HG02970 (cell line): ENCODE data around the gene SGCA.
A peak's percentile ranks its signal among the peaks of the same experiment; 100 is the strongest.

ENCODE experiments used
- ATAC-seq: cut with Tn5 transposase; IDR thresholded peaks from one replicate; pipeline ENCODE4 v1.9.1; 2021; ENCODE audit warnings: mild to moderate bottlenecking, moderate library complexity, moderate number of reproducible peaks; ENCODE audit not compliant: unreplicated experiment, low FRiP score

Gene SGCA

DNA sequence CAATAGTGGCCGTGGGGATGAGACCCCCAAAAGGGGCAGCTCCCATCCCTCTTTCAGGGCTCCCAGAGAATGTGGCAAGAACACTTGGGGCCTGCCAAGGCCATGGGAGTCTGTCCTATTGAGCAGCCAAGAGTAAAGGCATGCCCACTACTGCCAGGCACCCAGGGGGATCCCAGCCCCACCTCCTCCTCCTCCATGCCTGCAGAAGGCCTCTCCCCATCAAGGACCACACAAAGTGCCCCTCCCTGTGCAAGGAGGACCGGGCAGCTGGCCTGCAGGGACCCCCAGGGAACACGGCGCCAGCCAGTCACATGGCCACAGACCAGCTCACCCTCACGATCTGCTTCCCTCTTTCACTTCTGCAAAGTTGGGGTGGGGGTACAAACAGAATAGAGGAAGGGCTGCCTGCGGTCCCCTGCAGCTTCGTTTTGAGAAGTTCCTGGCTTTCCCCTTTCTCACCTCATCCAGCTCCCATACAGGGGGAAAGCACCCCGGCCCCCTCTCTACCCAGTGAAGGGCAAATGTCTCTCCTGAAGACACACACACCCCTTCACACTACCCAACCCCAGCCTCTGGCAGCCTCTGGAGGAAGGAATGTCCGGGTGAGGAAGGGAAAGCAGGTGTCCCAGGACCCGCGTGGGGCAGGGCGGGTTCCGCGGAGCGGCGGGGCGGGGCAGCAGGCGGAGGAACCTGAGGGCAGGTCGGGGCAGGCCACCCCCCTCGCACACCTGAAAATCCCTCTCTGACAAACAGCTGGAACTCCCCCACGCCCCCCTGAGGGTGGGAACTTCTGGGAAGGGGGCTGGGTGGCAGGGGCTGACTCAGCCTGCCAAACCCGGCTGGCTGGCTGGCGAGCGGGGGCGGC lies 17.3 kb upstream of the SGCA start:
- peak; percentile 25 for ATAC-seq

DNA sequence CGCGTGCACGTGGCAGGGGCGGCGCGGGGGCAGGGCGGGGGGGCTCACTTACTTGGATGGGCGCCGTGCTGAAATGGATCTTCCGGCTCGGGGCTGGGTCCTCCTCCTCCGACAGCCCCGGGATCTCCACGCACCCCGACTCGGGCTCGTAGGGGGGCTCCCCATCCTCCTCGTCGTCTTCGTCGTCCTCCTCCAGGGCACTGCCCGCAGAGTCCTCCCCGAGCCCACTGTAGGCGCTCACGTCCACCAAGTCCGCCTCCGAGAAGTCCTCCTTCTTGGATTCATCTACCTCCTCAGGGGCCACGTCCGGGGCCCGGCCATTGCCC lies 16.8 kb upstream of the SGCA start:
- ATAC-seq, result no peak

DNA sequence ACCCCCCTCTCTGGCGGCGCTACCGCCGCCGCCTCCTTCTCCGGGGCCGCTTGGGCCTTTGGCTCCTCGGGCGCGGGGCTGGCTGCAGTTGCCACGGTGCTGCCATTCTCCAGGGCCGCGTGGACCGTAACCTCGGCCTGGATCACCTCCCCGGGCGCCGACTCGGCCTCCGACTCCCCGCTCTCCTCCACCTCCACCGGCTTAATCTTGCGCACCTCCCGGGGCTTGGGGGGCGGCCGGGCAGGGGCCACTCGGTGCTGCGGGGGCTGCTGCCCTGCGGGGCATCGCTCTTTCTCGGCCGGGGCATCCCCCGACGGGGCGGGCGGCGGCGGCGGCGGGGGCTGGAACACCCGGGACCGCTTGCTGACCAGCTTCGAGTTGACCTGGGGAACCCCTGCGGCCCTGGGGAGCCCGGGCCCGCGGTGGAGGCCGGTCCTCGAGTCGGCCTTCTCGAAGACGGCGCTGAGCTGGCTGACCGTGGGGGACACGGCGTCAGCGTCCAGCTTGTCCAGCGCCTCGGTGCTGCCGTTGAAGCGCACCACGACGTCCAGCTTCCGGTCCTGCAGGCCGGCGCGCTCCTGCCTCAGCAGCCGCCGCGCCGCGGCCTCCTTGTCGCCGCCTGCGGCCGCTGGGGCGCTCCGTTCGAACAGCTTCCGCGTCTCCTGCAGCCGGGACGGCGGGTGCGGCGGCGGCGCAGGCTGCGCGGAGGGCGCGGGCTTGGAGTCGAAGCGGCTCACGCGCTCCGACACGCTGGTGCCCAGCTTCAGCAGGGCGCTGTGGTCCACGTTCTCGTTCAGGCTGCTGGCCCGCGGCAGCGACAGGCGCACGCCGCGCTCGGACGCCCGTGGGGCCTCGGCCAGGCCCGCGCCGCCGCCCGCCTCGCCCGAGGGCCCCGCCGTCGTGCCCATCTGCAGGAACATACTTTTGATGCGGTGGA lies 16.1 kb upstream of the SGCA start:
- ATAC-seq, result no peak

DNA sequence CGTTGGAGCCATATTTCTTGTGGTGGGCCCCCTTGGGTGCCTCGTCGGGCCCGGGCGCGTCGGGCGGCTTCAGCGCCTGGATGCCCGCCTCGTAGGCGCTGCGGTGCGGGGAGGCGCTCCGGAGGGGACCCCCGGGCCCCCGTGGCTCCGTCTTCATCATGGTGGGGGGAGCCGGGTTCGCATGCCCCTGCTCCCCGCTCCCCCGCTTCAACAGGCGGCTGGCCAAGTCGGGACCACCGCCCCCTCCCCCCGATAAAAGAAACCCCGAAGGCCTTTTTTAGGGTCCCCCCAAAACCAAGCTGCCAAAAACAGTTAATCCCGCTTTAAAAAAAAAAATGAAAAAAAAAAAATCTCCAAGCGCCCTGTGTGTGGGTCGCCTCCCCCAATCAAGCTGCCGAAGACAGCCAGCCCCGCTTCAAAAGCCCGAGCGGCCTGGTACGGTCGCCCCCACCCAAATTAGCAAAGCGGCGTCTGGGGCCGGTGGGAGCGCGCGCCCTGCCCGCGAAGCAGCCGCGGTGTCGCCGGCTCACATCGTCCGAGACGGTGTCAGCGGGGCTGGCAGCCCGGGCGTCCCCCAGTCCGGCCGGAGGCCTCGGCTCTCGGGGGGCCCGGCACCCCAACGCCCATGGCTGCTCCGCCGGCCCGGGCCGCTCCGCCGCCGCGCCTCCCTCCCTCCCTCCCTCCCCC lies 15.3 kb upstream of the SGCA start, which contains the start of gene PPP1R9B:
Gene PPP1R9B, minus strand, starts transcription at position 324 of the 687 bp plus-strand sequence. Its CDS starts 164 bp downstream, at position 160.
- ATAC-seq, result no peak

DNA sequence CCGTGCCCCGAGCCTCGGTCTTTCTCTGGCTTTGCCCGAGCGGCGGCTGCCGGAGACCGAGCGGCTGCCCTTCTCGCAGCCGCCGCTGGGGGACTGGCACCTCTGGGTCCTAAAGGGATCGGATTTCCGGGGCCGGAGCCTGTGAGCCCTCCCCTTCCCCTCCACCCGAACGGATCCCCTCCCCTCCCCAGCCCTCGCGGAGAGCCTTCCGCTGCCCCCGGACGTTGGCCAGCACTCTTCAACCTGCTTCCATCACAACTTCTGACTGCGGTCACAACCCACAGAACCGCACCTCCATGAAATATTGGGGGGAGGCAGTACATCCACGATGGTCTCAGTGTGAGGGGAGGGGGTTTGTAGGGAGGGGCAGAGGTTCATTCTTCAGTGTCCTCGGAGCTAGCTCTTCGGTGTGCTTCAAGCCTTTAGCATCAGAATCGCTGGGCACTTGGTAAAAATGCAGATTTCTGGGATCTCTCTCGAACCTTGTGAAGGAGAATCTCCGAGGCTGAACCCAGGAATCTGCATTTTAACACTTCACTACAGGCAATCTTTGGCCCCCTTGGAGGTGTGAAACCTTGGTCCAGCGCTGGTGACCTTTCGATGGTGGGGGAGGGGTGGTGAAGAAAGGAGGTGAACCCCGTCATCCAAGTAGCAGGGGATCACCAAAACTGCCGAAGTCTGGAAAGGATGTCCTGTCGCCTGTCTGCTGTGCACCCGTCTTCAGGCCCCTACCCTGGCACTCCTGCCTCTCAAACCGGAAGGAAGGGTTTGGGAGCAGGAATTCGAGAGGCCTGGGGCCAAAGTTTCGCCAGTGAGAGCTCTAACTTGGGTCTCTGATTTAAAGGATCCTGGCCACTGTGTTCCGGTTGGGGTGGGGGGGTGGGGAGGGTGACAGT lies 14.5 kb upstream of the SGCA start:
- ATAC-seq, result peak; percentile 35

DNA sequence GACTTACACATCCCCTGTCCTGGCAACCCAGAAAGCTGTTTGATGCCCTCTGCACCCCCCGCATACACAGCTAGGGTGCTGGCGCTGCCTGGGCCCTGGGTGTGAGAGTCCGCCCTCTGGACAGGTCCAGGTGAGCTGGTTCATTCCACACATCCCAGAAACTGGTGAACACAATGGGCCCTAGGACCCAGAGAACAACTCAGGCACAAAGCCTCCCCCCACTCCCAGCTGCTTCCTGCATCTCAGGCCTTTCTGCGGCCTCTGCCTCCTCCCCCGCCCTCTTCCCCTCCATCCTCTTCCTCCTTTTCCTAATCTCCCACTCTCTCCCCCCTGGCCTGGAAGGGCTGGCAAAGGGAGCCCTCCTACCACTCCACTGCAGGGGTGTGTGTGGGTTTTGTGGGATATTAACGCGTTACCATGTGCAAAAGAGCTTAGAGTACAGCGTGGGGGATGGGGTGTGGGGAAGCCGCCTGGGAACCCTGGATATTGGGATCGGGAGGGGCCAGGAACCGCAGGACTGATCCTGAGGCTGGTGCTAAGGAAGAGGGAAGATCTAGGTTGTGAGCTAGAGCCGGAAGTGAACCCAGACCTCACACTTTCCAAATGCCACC lies 13.8 kb upstream of the SGCA start:
- ATAC-seq, result no peak

DNA sequence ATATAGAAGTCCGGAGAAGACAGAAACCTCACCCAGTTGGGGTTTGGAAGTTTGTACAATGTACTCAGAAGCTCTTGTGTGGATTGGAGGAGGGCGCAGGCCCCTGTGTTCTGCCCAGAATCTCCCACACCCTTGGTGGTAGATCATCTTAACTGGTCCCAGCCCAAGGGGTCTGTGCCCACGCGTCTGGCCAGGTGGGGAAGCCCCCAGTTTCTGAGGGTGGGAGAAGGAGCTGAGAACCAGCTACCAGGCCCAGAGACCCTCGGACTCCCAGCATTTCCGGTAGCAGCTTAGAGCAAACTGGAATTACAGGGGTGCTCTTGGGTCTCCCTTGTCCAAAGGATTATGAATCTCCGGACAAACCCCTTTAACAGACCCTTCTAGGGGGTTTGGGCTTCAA lies 13.1 kb upstream of the SGCA start:
- no peak for ATAC-seq

DNA sequence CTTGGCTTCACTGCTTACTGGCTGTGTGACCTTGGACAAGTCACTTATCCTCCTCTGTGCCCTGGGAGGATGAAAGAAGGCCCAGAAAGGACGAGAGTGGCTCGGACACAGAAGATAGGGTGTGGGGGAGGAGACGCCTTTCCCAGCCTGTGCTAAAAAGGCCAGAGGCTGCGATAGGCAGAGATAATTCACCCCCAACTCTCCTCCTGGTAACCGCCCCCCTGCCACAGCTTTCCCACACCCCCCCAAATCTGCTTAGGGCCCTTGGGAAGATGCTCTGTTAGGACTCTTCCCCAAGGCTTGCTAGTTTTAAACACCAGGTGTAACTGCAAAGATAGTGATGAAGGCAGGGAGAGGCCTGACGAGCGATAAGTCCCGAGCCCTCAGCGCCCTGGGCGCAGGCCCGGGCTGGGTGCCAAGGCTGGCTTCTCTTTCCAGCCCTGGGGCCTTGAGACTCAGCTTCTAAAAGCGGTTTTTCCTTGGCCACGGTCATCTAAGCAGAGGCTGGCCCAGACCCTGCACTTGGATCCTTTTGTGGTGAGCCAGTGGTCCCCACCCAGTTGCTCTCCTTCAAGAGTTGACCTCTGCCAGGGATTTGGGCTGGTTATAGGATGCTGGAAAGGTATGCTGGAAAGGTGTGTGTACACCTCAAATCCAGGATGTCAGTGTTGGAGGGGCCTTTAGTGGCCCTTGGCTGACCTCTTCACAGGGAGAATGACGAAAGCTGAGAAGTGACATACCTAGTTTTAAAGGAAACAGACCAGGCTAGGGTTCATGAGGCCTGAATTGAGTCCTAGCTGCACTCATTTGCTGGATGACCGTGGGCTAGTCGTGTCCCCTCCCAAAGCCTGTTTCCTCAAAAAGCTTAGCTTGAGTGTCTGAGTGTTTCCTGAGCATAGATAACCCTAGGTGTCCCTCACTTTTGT lies 11.9 kb upstream of the SGCA start:
- no peak for ATAC-seq

DNA sequence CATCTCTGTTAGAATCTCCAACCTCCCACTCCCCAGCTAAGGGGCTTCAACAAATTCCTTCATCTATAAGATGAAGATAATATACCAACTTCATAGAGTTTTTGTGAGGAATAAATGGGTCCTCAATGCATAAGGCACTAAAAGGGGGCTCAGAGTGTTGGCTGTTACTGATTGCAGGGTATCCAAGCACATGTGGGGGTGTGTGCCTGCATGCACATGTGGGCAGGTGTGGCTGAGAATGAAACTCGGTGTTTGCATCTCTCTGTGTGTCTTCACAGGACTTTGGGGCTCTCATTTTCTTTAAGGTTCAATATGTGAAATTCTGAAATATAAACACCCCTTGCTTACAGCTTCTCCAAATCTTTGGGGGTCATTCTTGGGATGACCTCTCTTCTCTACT lies 11.2 kb upstream of the SGCA start:
- ATAC-seq, result no peak

DNA sequence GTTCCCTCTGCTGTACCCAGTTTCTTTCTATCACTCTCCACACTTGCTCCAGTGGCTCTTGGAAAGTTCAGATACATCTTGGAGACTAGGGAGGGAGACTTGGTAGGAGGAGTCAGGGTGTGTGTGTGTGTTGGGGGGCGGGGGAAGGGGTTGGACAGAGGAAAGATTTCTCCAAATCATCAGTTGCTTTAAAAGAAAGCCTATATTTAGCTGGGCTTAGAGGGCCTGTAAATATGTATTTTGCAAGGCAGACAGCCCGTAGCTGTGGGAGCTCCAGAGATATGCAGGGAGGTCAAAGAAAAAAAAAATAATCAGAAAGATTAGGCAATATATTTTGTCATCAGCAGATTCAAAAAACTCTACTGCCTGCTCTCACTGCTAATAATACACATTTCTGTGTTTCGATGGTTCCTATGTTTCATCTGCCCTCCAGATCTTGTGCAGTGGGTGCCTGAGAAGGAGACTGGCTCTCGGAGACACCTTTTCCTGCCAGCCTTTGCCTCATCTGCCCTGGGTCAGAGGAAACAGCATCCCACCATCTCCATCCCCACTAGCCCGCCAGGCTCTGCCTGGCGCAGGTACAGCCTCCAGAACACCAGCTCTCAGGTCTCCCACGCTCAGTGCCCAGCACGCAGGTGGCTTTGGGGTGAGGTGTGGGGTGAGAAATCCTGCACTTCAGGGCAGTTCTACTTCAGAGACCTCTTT lies 10.5 kb upstream of the SGCA start:
- no peak for ATAC-seq

DNA sequence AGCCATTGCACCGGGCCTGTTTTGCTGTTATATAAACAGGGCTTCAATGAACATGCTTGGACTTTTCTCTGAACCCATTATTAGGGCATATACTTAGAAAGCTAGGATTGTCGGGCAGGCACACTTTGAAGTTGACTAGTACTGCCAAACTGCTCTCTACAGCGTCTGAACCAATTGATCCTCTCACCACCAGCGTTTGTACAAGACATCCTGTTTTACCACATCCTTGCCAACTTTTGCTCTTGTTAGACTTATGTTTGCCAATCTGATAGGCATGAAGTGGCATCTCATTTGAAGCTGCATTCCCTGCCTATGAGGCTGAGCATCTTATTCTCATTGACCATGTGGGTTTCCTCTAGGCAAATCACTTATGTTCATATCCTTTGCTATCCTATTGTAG lies 7.9 kb upstream of the SGCA start:
- ATAC-seq, result no peak

DNA sequence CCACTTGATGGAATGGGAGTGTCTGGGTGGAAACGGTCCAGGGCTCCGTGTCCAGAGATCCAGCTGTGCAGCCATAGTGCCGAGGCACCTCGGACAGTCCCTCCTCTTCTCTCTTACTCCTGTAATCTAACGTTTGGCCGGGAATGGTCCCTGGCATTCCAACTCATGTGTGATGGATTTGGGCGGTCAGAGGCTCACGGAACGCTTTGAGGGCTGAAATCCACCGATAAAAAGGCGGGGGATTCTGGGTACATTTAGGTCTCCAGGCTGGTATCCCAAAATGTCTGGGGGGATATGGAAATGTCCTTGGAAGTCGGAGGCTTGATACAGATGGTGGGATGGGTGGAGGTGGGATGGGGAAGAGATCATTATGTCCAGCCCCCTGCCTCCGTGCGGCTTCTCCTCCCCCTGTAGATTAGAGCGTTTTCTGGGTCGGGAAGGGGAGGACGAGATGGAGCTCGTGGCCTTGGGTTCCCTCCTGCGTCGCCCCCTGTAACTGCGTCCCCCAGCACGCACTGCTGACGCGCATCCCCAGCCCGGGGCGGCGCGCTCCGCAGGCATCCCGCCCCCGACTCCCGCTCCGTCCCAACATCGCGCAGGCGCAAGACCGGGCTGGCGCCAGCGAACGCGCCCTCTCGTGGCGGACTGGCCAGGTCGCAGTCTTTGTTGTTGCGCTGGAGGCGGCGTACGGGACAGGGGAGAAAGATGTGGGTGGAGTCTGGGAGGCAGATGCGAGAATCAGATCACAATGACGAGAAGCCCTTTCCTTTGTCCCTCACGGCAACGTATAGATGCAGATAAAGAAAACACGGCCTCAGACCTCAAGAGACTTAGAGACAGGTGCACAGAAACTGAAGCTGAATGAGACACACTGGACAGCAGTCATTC lies 4.5 kb upstream of the SGCA start:
- peak; percentile 79 for ATAC-seq

DNA sequence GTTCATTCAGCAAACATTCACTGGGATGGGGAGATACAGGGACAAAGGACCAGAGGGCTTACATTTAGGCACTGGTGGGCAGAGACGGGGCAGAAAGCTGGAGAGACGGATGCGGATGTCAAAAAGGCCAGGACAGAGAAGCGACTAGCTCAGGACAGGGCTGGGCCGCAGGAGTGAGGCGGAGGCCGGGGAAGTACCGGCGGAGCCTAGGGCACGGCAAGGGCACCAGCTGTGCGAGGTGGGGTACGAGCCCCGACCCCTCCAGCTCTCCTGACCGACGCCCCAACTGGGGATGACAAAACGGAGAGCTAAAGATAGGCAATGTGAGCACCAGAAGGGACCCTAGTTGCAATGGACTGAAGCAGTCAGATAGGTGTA lies 3.9 kb upstream of the SGCA start:
- ATAC-seq, result no peak

DNA sequence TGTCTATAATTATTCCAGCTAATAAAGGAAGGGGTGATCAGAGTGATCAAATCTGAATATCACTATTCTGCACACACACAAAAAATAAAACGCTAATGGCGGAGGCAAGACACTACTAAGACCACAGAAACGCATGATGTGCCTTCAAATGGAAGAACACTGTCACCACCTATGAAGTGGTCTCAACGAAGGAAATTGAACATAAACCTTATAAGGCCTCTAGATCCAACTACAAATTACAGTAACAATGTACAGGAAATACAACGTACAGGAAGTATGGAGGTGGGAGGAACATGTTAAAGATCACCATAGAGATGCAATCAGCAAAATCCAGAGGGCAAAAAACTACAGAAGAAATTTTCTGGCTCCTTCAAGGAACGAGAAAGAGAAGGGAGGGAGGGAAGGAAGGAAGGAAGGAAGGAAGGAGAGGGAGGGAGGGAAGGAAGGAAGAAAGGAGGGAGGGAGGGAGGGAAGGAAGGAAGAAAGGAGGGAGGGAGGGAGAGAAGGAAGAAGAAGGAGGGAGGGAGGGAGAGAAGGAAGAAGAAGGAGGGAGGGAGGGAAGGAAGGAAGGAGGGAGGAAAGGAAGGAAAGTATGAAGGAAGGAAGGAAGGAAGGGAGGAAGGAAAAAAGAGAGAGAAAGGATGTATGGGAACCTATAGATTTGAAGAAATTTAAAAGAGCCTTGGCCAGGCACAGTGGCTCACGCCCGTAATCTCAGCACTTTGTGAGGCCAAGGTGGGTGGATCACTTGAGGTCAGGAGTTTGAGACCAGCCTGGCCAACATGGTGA lies 3.1 kb upstream of the SGCA start:
- ATAC-seq, result no peak

DNA sequence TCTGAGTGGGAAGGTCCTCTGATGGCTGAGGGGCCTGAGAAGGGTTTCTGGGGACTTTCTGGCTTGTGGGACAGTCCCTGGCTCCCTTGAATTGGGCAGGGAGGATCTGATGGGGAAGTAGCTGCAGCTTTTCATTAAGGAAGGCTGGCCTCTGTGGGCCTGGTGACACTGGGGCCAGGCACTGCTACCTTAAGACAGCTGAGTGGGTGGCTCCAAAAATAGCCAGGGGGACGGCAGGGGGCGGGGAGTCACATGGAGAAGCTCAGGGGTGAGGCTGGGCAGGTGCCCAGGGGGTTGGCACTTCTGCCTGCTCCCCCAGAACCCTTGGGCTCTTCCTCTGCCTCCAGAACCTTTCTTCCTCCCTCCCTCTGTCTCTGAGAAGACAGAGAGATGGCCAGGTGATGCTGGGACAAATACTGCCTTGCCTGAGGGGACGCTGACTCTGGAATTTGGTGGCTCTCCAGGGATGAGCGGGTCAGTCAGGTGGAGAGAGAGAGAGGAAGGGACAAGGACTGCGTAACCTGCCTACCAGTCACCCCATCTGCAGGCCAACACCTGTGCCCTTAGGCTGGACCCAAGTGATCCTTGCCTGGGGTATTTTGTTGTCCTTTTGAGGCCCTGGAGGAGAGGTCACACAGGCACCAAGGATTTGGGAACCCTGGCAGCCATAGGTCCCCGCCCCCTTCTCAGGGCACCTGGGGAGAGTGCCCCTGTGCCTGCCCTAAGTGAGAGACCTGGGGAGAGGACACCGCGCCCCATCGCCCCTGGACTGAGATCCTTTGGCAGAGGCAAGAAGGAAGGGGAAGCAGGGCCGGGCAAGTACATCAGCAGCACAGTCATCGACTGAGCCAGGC lies 1.7 kb upstream of the SGCA start:
- ATAC-seq, result no peak
